DND-41 (cell line): ENCODE data around the gene WNT1.

Experiments used
- ATAC-seq: fragments of 200-7000 bp; cut with Tn5 transposase; 3 replicates; pipeline ENCODE4 v1.9.1; 2021; ENCODE audit warnings: low read depth; ENCODE audit not compliant: insufficient read depth
- DNase-seq: peaks from one replicate; pipeline ENCODE4 v3.0.0-alpha.2; 2020
- H2AFZ ChIP-seq: 2 replicates; pipeline ENCODE4 v1.6.0; 2012; ENCODE audit warnings: low read depth, low read length
- H3K27ac ChIP-seq: 2 replicates; pipeline ENCODE4 v1.5.1; 2012; ENCODE audit warnings: low read length, inconsistent platforms
- H3K27me3 ChIP-seq: fragments of 200-600 bp; sonication (generic); 2 replicates; pipeline ENCODE4 v1.6.0; 2012; ENCODE audit warnings: low read length, mild to moderate bottlenecking, inconsistent platforms; ENCODE audit not compliant: insufficient read depth, poor library complexity
- H3K36me3 ChIP-seq: 2 replicates; pipeline ENCODE4 v1.5.1; 2012; ENCODE audit warnings: low read length, inconsistent platforms; ENCODE audit not compliant: insufficient read depth
- H3K4me1 ChIP-seq: 2 replicates; pipeline ENCODE4 v1.5.1; 2012; ENCODE audit warnings: mild to moderate bottlenecking, low read length; ENCODE audit not compliant: insufficient read depth
- H3K4me2 ChIP-seq: 2 replicates; pipeline ENCODE4 v1.6.0; 2012; ENCODE audit warnings: mild to moderate bottlenecking, moderate library complexity, low read length, inconsistent platforms; ENCODE audit not compliant: insufficient read depth
- H3K4me3 ChIP-seq, 2 experiments: fragments of 200-600 bp in 1 of 2; shearing (Covaris generic) in 1 of 2; 2 replicates each; pipeline ENCODE4 v1.5.1; 2012 to 2016; ENCODE audit warnings: inconsistent platforms in 2 of 2, low read length in 2 of 2, mild to moderate bottlenecking in 2 of 2, low read depth in 1 of 2, moderate library complexity in 1 of 2
- H3K79me2 ChIP-seq: 2 replicates; pipeline ENCODE4 v1.6.0; 2012; ENCODE audit warnings: low read length, inconsistent platforms; ENCODE audit not compliant: insufficient read depth
- H3K9ac ChIP-seq: 2 replicates; pipeline ENCODE4 v1.6.0; 2012; ENCODE audit warnings: low read depth, mild to moderate bottlenecking, inconsistent platforms, low read length, moderate library complexity
- H3K9me3 ChIP-seq: 2 replicates; pipeline ENCODE4 v1.5.1; 2012; ENCODE audit warnings: low read length, moderate library complexity, mild to moderate bottlenecking, inconsistent platforms; ENCODE audit not compliant: insufficient read depth, severe bottlenecking
- H4K20me1 ChIP-seq: 2 replicates; pipeline ENCODE4 v1.6.0; 2012; ENCODE audit warnings: low read length; ENCODE audit not compliant: insufficient read depth
- EZH2 ChIP-seq: IDR thresholded peaks from 3 replicates; pipeline ENCODE4 v1.6.1; 2012; ENCODE audit warnings: borderline replicate concordance, low read depth, mild to moderate bottlenecking, moderate library complexity, low read length, inconsistent platforms; ENCODE audit not compliant: severe bottlenecking
- TF ChIP-seq, protein P1 (sequence below): IDR thresholded peaks from 2 replicates; pipeline ENCODE4 v1.5.1; 2012; ENCODE audit warnings: borderline replicate concordance, low read length, moderate library complexity, mild to moderate bottlenecking; ENCODE audit not compliant: poor library complexity, severe bottlenecking; ENCODE audit errors: extremely low read depth

Gene WNT1

DNA sequence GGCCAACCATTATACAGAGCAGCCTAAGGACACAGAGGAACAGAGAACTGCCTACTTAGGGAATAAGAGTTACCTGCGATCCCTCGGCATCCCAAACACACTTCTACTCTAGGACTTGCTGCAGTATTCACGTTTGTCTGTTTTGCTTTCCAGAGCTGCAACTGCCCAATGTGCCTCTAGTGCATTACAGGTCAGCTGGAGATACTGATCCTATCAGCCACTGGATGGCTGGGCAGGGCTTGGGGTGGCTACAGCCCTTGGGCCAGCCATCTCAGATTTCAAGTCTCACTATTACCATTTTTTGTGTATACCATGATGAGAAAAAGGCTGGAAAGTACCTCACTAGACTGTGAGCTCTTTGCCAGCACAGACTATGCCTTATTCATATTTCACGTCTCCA lies 25.4 kb upstream of the WNT1 start:
- no peak overlapping the region for H2AFZ ChIP-seq
- no peak overlapping the region for H3K27ac ChIP-seq
- H3K79me2 ChIP-seq, result peaks cover 92% of the 10 kb centered on the region
- no peak overlapping the region for H3K4me3 ChIP-seq
- peaks cover 61% of the 10 kb centered on the region for H4K20me1 ChIP-seq
- H3K36me3 ChIP-seq, result peaks cover 40% of the 10 kb centered on the region
- no peaks in the 10 kb centered on the region for H3K27me3 ChIP-seq
- ATAC-seq (no peak), DNase-seq (no peak)
- H3K4me2 ChIP-seq, result no peak overlapping the region
- H3K9me3 ChIP-seq, result no peaks in the 10 kb centered on the region
- peaks cover 25% of the 10 kb centered on the region for H3K4me1 ChIP-seq
- no peak overlapping the region for H3K9ac ChIP-seq
- TF ChIP-seq, protein P1, sequence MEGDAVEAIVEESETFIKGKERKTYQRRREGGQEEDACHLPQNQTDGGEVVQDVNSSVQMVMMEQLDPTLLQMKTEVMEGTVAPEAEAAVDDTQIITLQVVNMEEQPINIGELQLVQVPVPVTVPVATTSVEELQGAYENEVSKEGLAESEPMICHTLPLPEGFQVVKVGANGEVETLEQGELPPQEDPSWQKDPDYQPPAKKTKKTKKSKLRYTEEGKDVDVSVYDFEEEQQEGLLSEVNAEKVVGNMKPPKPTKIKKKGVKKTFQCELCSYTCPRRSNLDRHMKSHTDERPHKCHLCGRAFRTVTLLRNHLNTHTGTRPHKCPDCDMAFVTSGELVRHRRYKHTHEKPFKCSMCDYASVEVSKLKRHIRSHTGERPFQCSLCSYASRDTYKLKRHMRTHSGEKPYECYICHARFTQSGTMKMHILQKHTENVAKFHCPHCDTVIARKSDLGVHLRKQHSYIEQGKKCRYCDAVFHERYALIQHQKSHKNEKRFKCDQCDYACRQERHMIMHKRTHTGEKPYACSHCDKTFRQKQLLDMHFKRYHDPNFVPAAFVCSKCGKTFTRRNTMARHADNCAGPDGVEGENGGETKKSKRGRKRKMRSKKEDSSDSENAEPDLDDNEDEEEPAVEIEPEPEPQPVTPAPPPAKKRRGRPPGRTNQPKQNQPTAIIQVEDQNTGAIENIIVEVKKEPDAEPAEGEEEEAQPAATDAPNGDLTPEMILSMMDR, result no peak

DNA sequence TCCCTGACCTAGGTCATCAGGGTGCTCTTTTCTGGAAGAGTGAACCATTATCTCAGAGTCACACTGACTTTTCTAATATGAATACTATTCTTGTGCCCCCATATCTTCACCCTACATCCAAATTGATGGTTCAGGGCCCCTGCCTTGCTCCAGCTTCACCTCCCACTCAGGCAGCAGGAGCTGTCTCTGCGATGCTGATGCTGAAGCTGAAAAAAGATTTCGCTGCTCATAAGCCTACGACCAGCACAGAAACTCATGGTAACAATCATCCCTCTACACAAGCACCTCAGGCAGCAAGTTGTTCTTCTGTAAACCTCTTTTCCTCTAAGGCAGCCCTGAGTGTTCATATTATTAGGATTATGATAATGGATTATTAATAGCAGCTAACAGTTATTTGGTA lies 24.1 kb upstream of the WNT1 start:
- H3K27ac ChIP-seq, result no peak overlapping the region
- H2AFZ ChIP-seq, result no peak overlapping the region
- no peaks in the 10 kb centered on the region for H3K27me3 ChIP-seq
- H3K9me3 ChIP-seq, result no peaks in the 10 kb centered on the region
- H3K4me1 ChIP-seq, result peaks cover 33% of the 10 kb centered on the region
- TF ChIP-seq, protein P1, result no peak
- no peak for TF ChIP-seq EZH2
- peaks cover 59% of the 10 kb centered on the region for H4K20me1 ChIP-seq
- H3K9ac ChIP-seq, result no peak overlapping the region
- H3K4me3 ChIP-seq, result no peak overlapping the region
- ATAC-seq (no peak), DNase-seq (no peak)
- peaks cover 39% of the 10 kb centered on the region for H3K36me3 ChIP-seq
- peaks cover 79% of the 10 kb centered on the region for H3K79me2 ChIP-seq
- H3K4me2 ChIP-seq, result no peak overlapping the region

DNA sequence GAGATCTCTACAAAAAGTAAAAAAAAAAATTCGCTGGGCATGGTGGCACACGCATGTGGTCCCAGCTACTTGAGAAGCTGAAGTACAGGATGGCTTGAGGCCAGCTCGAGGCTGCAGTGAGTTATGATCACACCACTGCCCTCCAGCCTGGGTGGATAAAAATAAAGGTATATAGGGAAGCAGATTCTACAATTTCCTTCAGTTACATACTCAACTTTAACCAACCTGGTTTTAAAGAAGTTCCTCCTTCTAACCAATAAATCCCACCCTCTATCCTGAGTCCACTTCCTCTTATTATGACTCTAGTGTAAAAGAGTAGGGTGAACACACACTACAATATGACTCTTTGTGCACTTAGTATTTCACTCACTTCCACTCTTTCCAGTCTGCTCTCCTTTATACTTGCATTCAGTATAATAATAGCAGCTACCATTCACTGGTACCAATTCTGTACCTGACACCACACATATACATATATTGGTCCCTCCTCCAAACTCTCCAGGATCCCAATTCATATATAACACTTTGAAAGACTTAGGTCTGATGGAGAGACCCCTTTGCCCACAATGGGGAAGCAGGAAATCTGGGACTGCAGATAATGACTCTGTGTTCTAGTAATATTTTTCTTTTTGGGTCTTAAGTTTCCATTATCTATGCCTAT lies 23.2 kb upstream of the WNT1 start:
- H3K4me3 ChIP-seq, result peak overlapping the region in 1 of 2 experiments; percentile 87; a peak in 1 of 4 replicates

More for the DNA sequence above, 23.2 kb upstream of the WNT1 start:
- no peak for ATAC-seq
- no peak for DNase-seq
- H3K79me2 ChIP-seq, result peaks cover 72% of the 10 kb centered on the region
- H3K9ac ChIP-seq, result no peak overlapping the region
- no peaks in the 10 kb centered on the region for H3K9me3 ChIP-seq
- peaks cover 33% of the 10 kb centered on the region for H3K4me1 ChIP-seq
- peaks cover 53% of the 10 kb centered on the region for H4K20me1 ChIP-seq
- peaks cover 33% of the 10 kb centered on the region for H3K36me3 ChIP-seq
- no peak overlapping the region for H3K27ac ChIP-seq
- H2AFZ ChIP-seq, result no peak overlapping the region
- H3K27me3 ChIP-seq, result no peaks in the 10 kb centered on the region
- H3K4me2 ChIP-seq, result peak overlapping the region; percentile 93; the same call in 1 of the 2 replicates
- TF ChIP-seq EZH2, result no peak
- TF ChIP-seq, protein P1, result no peak
